Left lobe of liver (tissue), 2 donors: Measurements from ENCODE around the gene FKBP15. TPM values are rescaled to one million over a fixed set of nuclear protein-coding genes. Genes with fewer than 3 reads are reported as not detected.

Experiments
- ATAC-seq: fragments of 200-7000 bp; cut with Tn5 transposase; one replicate; pipeline ENCODE4 v1.9.1; 2020; ENCODE audit warnings: mild to moderate bottlenecking, moderate library complexity
- DNase-seq: peaks from one replicate; pipeline ENCODE4 v3.0.0-alpha.2; 2020; ENCODE audit warnings: low spot score
- total RNA-seq: library from RNA; stranded (reverse); gene quantifications from one replicate; pipeline ENCODE4 v1.2.1, GENCODE V29; 2021
- donor health status: DM: no; HTN: no; CAD: no; lungs with moderate emphysema.
- donor health status: DM: no; HTN: yes; CAD: no.

The FKBP15 gene
- total RNA-seq, 1 donor from 2014 or later: 12.2 TPM

DNA sequence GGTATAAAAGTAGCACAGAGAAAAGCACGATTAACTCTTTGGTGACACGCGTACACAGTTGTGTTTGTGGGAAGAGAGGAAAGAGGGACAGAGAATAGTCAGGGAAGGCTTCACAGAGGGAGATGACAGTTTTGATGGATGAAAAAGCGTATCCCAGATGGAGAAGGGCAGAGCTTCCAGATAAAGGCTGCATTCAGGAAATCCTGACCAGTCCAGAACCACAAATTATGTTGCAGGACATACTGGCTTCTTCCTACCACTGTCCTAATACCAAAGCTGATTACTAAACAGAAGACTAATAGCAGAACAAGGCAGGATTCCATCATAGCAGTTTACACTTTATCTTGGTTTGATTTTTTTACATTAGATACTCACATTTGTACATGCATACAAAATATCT, 35.8 kb downstream of the FKBP15 start:
- ATAC-seq: no peak

DNA sequence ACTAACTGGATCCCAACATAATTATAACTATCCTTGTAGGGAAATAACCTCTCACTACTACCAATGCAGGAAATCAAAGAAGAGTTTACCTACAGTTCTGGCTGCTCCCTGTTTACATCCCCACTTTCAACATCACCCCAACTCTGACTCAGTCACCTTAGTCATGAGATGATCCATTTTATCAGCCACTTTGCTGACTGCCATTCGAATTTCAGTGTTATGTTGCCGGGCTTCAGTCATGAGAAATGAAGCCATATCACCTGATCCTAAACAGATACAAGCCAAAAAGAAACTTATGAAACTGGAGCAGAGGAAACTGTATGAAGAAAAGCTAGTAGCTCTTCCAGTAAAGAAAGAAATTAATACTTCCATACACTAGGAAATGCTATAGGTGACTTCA, 36.5 kb downstream of the FKBP15 start:
- no peak for ATAC-seq
- no peak for DNase-seq

More for the DNA sequence above, 35.8 kb downstream of the FKBP15 start:
- DNase-seq: no peak

- no peak for DNase-seq
- no peak for ATAC-seq
These were observed 37.1 kb downstream of the FKBP15 start for GRCh38 chr9:113183956-113184488.

DNA sequence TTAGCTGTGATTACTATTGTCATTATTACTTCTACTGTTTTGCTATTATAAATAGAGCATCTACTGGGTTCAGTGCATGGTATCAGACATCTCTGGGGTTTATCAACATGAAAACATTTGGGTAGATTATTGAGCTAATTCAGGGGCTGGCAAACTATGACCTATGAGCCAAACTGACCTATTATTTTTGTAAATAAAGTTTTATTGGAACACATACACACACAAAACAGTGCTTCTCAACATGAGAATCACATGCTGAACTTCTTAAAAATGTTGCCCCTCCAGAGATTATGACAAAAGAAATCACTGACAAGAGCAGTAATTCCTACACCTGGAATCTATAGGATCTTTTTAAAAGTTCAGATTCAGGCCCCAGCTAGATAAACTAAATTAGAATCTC, 39.9 kb downstream of the FKBP15 start:
- ATAC-seq (no peak), DNase-seq (no peak)

DNA sequence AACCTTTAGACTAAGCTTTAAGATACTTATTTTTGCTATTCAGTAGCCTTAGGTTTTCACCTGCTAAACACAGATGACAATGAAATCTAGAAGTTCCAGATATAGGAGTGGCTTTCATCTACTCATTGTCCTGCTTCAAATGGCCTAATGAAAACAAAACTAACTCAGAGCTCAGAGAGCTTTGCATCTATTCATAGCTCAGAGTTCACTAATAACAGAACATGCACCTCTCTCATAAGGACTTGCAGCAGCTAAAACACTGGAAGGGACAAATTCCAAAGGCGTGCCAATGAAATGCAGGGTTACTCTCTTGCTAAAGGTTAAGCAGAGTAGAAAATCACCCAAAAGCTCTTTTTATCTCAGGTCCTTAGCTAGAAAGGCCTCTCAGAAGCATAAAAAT, 41.2 kb downstream of the FKBP15 start:
- peak; percentile 96 for ATAC-seq
- no peak for DNase-seq

DNA sequence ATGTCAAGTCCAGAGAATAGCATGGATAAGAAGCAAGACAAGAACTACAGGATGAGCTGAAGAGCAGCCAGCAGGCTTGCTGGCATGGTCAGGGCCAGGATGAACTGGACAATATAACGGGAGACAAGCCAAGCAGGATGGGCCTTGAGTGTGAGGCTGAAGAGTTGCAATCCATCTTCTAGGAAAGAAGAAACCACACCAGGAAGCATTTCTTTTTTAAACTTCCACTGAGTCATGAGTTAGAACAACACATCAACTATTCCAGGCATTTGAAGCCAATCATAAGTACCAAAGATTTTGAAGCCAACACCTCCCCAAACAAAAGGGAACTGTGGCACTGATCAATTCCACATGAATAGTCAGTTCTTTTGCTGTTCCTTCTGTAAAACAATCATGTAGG, 43.0 kb downstream of the FKBP15 start:
- ATAC-seq (no peak), DNase-seq (no peak)

- ATAC-seq (no peak), DNase-seq (no peak)
These were observed 43.8 kb downstream of the FKBP15 start for GRCh38 chr9:113177251-113177650.

DNA sequence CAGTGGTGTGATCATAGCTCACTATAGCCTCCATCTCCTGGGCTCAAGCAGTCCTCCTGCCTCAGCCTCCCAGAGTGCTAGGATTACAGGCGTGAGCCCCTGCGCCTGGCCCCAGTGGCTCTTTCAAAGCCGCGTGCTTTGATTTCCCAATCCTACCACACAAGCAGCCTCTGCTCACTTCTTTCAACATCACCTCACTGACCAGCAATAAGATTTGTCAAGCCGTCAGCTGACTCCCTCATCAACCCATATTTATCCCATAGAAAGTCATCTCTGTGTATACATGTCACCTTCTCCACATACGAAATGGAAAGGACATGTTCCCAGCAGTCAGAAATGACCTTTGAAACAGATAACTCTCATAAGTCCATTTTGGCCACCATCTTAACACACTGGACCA, 44.3 kb downstream of the FKBP15 start:
- DNase-seq (no peak), ATAC-seq (no peak)

DNA sequence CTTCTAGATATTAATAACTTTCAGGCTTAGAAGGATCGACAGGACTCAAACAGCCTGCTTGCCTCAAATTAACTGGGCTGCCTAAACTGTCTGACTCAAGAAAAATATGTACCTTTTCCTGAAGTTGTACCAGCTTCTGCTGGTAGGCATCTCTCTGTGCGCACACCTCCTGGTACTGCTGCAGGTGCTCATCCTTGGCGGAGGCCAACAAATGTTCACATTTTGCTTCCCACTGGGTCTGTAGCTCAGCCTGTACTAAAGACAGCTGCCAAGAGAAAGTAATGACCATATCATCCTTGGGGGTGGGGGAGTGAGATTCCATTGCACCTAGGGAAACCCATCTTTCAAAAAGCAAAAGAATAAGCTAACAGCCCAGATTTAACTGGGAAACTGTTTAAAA, 47.7 kb downstream of the FKBP15 start:
- DNase-seq (no peak), ATAC-seq (no peak)

DNA sequence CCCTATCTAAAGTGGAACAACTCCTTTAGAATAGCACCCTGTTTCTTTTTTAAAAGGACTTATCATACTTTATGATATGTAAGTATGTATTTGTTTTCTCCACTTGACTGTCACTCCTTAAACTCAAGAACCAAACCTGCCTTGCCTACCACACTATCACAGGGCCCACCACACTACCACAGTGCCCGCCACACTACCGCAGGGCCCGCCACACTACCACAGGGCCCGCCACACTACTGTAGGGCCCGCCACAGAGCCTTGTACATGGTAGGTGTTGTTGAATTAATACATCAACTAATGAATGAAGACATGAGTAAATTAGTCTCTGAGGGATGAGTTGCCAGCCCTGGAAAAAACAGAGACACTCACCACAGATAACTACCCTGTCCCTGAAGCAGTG, 52.3 kb downstream of the FKBP15 start:
- no peak for ATAC-seq
- DNase-seq: no peak

DNA sequence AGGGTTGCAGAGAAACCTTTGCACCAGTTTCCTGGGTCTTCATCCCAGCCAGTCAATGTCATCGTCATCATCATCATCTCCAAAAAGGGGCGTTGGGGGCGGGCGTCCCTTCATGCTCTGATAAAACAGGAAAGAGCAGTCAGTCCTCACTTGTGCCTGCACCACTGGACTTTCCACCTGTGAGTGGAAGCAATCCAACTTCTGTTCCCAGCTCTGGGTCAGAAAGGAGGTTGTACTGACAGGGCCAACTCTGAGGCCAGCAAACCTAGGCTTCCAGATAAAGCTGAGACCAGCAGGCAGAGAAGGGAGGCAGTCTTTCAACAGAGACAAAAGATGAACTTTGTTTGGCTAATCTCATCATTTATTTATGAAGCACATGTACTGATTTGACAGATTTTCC, 55.0 kb downstream of the FKBP15 start:
- ATAC-seq (peak; percentile 93), DNase-seq (peak; percentile 81)

DNA sequence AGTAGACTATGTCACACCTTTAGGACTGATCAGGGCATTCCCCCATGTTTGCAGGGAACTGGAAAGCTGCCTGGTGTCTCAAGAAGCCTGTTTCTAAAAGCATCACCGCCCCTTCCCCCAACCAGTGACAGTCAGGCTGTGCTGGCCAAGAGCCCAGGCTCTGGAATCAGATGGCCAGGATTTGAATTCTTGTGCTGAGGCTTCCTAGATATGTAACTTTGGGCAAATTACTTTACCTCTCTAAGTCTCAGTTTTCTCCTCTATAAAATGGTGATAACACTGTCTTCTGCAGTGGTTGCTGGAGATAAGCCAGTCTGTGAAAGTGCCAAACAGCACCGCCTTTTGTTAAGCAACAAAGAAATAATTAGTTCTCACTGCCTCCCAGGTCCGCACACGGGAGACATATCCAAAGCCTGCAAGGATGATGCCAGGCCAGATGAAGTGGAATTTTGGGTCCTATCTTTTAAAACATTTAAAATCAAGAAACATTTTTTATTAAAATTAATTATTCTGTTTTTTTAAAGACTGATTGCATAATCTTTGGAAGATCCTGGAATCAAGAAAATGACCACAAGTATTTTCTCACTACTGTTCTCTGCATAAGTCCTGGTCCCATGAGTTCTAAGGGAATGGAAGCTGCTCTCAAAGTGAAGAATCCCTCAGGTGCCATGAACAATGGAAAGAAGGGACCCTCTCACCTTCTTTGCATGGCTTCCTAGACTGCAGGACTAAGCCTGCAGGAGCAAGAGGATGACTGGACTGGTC, 56.4 kb downstream of the FKBP15 start:
- peak; percentile 47 for ATAC-seq
- no peak for DNase-seq

- no peak for DNase-seq
- no peak for ATAC-seq
These were observed 58.1 kb downstream of the FKBP15 start for GRCh38 chr9:113163001-113163400.

DNA sequence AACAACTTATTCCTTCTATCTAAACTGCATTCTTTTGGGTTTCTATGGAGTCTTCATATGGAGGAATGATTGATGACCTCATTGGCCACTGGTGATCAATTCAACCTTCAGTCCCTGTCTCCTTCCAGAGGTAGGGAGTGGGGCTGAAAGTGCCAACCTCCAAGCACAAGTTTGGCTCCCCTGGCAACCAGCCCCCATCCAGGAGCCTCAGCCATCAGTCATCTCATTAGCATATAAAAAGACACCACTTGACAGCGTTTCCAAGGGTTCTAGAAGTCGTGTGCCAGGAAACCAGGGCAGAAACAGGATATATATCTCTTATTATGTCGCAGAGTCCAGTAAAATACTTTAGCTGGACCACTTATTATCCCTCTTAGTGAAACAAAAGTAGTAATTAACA, 60.5 kb downstream of the FKBP15 start:
- no peak for ATAC-seq
- no peak for DNase-seq

- DNase-seq (peak; percentile 90), ATAC-seq (peak; percentile 86)
These were observed 62.6 kb downstream of the FKBP15 start for GRCh38 chr9:113158446-113158845.

GRCh38 chr9:113156880-113157279, 64.2 kb downstream of the FKBP15 start:
- DNase-seq (no peak), ATAC-seq (peak; percentile 41)

GRCh38 chr9:113155911-113156588, 65.0 kb downstream of the FKBP15 start:
- DNase-seq (no peak), ATAC-seq (no peak)

- no peak for ATAC-seq
- no peak for DNase-seq
These were observed 66.1 kb downstream of the FKBP15 start for GRCh38 chr9:113154946-113155345.

GRCh38 chr9:113154471-113154870, 66.6 kb downstream of the FKBP15 start:
- DNase-seq: no peak

GRCh38 chr9:113153599-113153998, 67.5 kb downstream of the FKBP15 start:
- ATAC-seq: no peak
- DNase-seq: no peak

More at GRCh38 chr9:113154471-113154870, 66.6 kb downstream of the FKBP15 start:
- no peak for ATAC-seq

DNA sequence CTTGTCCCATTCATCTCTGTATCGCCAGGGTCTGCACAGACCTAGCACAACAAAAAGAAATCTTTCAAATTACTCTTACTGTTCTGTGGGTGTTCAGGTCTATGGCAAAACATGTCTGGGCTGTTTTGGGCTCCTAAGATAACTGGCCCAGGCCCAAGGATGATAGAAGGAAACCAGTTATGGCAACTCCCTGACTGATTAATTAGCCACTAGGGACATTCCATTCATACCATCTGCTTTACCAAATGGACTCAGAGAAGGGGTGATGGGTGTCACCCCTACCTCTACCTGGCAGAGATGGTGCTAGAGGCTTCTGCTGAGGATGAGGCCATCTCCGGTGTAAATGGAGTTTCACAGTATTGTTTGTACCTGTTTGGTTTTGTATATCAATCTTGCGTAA, 68.4 kb downstream of the FKBP15 start:
- ATAC-seq (no peak), DNase-seq (no peak)
